Activated T-cell treated with anti-CD3 and anti-CD28 coated beads for 1 hour (primary cell): ENCODE data around the gene WDR72.
"Not testable (repeated sequence)": the region's sequence is repeated elsewhere in the genome, so short reads cannot be mapped to it uniquely, and the experiment has no call there.

ENCODE experiments used
- DNase-seq: peaks from one replicate; pipeline ENCODE4 v3.0.0-alpha.2; 2020; ENCODE audit warnings: low read depth

Gene WDR72

DNA sequence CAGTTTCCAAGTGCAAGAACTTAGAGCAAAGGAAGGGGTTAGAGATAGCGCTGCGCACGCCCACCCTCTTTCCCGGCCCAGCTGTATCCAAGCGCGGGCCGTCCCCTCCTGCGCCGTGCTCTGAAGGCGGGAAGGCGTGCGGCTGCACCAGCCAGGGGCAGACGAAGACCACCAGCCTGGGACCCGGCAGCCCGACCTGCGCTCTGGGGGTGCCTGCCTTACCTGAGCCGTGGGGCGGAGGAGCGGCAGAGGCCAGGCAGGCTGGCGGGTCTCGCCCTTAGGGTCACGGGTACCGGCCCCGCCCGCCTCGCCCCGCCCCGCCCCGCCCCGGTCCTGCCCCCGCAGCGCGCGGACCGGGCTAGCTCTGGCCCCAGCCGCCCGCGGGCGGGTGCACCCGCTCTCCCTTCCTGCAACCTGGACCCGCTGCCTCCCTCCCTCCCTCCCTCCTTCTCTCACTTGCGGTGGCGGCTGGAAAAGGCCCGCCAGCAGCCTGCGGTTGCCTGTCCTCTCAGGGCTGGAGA lies at the start of gene WDR72:
TSS of gene WDR72 (minus strand) at position 253 of the 521 bp plus-strand sequence. CDS start 26,514 bp downstream, outside the sequence.
- no peak for DNase-seq

DNA sequence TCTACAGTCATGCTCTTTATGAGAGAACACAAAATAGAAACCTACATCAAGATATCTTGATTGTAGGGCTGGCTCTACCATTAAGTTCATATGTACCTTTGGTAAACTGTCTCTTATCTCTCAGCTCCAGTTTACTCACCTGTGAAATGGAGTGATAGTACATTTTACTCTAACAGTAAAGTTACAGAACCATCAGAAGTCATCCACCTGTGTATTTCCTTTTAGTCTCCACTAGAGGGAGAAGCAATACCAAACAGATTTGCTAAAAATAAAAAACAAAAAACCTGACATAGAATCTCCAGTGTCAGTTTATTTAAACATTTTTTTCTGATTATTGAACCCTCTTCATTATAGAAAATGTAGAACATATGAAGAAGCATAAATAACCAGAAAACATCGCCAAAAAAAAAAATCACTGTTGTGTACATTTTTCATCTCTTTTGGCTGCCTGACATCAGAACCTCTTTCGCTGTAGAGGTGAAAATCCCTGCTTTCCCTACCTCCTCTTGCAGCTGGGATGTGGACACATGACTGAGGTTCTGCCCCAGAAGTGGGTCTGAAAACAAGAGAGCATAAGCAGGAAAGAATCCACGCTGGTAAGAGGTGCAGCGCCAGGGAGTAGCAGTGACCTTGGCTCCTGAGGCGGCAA lies 48.7 kb upstream of the WDR72 start:
- DNase-seq, result no peak

DNA sequence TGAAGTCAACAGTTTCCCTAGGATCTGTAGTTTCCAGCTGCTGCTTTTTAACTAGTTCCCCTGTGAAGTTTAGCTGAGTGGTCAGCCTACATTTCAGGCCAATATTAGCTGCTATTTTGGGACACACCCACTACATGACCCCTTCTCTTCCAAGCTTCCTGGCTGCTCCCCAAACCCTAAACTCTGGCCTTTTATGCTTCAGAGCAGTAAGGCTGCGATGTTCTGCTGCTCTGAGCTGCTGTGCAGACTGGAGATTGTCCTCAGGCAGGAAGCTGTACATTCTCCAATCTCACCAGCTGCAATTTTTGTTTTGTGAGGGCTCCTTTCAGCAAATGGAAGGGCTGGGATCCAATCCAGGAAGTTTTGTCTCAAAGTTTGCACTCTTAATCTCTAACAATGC lies 48.0 kb upstream of the WDR72 start:
- DNase-seq, result no peak

DNA sequence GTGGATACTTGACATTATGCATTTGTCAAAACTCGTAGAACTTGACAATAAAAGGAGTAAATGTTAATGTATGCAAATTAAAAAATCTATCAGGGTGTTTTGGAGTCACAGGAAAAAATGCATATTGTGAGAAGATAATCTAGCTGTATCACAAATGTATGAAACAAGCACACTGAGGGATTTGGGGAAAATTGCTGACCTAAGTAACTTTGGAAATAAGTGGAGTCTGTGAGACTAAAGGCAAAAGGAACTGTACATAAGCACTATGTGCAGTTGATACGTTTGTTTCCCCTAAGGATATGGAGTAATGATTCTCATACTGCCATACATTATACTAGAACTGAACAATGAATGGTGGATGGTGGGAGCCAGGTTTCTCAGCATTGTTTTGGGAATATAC lies 43.2 kb upstream of the WDR72 start:
- DNase-seq, result no peak

DNA sequence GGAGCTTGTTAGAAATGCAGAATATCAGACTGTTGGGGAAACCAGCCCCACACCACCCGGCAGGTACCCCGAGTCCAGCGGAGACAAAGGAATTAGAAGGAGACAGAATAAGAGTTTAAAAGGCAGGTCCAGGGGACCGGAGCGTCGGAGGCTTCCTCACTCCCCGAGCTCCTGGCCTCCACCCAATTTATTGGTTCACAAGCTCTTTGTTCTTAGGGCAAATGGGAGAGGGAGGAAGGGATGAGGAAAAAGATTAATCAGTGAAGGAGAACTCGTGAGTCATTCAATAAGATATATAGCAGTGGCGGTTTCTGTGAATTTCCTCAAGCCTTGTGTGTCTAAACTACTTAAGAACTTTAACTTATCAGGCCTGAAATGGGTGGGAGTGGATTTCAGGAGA lies 32.1 kb upstream of the WDR72 start:
- no peak for DNase-seq

DNA sequence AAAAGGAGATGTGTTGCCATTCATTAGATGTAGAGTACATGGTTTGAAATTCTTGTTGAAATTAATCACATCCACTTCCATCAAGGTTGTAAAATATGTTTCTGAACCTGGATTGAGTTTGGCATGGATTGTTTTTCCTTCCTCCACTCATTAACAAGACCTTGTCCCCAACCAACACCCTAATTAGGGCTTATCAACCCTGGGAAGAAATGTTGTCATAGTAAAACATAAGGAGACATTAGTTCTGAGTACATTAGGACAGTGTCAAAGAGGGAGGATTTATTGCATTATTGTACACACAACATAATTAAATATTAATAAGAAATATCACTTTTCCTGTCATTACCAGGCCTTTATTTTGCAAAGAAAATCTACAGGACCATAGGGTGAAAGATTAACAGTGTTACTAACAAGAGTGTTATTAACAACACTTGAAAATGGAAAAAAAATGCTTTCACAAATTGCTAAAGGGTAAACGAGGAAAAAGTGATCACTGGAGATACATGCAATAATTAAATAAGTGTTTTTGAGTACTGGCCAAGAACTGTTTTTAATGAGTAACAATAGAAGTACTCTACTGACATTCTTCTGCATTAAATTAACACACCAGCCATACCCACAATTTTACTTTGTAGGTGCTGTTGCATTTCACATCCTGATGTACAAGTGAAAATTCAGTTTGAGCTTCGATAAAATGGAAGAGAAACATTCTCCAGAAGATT lies 30.4 kb upstream of the WDR72 start:
- no peak for DNase-seq

DNA sequence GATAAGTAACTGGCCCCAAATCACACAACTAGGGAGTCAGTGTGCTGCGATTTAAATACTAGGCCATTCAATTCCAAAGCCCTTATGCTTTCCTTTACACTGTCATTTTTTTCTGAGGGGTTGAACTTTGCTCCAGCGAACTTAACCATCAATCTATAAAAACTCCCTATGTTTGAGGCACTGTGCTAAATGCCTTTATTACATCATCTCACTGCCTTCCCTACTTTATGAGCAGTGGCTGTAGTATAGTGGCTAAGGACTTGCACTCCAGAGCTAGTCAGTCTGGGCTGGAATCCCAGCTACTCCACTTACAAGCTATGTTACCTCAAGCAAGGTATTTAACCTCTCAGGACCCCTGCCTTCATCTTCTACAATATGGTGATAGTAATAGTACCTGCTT lies 26.9 kb upstream of the WDR72 start:
- DNase-seq, result no peak

DNA sequence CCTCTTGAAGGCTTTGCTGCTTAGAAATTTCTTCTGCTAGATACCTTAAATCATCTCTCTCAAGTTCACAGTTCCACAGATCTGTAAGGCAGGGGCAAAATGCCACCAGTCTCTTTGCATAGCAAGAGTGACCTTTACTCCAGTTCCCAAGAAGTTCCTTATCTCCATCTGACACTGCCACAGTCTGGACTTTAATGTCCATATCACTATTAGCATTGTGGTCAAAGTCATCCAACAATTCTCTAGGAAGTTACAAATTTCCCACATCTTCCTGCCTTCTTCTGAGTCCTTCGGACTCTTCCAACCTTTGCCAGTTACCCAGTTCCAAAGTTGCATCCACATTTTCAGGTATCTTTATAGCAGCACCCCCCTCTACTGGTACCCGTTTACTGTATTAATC lies 25.8 kb upstream of the WDR72 start:
- not testable (repeated sequence) for DNase-seq

DNA sequence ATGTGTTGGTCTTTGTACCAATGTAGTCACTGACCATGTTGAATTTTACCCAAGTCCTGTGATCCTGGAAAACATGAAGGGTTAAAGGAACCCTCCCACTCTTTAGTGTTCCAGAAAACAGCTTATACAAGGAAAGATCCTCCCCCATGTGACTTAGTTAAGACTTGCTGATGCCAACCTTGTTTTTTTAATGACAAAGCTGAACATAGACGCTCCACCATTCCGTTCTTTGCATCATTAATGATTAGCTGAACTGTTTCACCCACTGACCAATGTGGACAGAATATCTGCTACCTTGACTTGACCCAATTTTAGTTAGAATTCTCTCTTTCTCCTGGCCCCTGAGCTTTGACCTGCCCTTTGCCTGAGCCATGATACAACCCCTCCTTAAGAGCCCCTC lies 3.5 kb upstream of the WDR72 start:
- DNase-seq, result no peak

DNA sequence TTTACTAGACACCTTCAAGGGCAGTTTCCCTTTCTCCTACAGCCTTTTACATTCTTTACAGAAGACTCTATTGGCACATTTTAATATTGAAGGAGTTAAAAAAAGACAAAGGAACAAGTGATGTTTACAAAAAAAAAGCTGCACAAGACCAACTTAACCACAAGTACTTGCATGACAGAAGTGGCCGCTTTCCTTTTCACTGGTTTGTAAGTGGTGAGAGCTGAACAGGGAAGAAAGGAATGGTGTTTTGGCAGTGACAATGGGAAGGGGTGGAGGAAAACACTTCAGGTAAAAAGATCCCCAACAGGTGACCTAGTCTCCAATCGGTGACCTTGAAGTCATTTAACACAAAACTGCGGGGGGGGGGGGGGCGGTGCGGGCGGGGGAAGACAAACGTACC lies 1.1 kb downstream of the WDR72 start:
- no peak for DNase-seq

DNA sequence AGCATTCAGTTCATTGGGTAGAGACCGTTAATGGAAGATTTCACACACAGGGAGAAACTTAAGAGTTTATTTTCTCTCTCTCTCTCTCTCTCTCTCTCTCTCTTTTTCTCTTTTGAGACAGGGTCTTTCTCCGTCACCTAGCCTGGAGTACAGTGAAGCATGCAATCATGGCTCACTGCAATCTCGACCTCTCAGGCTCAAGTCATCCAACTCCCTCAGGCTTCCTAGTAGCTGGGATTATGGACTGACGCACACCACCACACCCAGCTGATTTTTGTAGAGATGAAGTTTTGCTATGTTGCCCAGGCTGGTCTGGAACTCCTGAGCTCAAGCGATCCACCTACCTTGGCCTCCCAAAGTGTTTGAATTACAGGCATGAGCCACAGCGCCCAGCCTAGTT lies 1.6 kb downstream of the WDR72 start:
- DNase-seq, result no peak

DNA sequence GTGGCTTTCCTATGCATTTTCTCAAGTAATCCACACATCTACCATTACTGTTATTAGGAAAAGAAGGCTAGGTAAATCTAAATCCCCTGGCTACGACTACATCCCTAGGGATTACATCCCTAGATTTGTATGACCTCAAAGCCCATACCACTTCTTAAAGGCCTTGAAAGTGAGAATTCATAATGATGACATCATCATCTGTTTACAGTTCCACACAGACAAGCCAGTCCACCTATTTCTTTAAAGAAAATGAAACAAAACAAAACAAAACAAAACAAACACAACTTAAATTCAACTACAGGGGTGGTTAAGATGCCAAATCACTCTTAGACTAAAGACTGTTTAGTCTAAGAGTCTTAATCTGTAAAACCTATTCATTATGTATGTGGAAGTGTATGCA lies 5.7 kb downstream of the WDR72 start:
- DNase-seq, result no peak

DNA sequence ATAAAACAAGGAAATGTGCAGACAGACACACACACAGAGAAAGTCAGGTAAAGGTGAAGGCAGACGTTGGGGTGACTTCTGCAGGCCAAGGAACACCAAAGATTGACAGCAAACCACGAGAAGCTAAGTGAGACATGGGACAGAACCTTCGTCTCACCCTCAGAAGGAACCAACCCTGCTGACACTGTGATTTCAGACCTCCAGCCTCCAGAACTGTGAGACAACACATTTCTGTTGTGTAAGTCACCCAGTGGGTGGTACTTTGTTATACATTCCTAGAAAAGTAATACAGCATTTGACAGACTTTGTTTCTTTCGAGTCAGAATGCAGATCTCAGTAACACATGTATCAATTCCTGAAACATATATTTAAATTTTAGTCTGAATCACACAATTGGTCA lies 7.1 kb downstream of the WDR72 start:
- DNase-seq, result no peak

DNA sequence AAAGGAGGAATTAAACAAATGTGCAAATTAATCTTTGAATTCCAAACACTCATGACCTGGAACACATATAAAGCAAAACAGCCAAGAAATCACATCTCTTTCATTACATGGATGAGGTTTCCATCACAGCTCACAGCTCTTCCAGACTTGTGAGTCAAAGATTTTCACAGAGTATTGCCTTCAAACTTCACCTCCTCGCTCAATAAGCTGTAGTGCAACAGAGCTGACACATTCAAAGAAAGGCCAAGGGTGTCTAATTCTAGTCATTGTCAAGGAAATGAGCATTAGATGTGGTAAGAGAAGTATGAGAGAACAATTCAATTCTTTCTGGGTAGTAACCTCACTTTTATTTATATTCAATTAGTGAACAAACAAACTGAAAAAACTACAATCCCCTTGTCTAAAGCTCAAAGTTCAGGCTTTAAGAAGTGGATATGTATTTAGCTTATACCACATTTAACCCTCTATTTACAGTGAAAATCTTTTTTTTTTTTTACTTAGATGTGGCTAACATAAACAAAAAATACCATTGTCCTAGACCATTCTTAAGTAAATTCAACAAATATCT lies 11.9 kb downstream of the WDR72 start:
- no peak for DNase-seq

DNA sequence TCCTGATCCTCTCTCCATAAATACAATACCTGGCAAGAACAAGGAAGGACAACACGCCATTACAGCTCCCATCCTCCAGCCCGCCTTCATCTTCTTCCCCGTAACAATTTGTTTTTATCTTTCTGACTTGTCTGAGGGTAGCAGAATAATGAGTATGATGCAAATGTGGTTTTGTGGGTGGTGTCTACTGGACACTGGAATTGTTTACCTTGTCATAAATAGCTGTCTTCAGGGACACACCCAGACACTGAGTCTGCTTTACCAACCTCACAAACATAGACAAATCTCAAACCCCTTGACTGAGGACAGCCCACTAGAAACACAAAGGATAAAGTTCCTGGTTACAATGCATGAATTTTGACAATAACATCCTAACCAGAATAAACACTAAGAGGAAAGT lies 13.4 kb downstream of the WDR72 start:
- DNase-seq, result no peak

DNA sequence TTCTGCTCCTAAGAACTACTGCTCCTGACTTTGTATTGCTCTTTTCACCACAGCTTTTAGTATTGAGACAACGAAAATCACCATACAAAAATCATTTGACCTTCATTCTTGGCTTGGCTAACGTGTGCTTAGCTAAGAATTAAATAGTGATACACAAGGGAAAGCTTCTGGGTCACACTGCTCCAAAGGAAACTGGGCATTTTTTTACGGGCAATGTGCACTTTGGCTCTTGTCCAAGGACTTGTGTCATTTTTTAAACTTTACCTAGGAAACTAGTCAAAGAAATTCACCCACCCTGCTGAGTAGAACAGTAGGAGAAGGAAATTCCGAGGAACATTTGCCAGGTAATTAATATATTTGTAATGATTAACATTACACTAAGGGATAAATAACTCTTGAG lies 19.8 kb downstream of the WDR72 start:
- DNase-seq, result no peak

DNA sequence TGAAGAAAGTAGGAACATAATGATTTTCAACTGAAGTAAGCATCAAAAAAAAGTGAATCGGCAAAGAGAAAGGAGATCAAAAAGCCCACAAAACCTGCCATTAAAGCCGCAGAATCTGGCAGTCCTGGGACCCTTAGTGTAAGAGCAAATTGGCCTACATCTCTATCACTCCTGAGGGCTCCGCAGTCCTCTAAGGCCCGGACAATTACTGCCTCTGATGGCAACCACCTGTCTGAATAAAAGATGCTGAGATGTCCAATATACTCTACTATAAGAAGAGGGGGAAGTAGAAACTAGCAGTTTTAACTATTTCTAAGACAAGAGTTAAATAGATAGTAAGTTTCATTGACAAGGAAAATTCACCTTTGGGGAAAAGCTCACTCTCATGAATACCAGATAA lies 20.3 kb downstream of the WDR72 start:
- DNase-seq, result no peak

DNA sequence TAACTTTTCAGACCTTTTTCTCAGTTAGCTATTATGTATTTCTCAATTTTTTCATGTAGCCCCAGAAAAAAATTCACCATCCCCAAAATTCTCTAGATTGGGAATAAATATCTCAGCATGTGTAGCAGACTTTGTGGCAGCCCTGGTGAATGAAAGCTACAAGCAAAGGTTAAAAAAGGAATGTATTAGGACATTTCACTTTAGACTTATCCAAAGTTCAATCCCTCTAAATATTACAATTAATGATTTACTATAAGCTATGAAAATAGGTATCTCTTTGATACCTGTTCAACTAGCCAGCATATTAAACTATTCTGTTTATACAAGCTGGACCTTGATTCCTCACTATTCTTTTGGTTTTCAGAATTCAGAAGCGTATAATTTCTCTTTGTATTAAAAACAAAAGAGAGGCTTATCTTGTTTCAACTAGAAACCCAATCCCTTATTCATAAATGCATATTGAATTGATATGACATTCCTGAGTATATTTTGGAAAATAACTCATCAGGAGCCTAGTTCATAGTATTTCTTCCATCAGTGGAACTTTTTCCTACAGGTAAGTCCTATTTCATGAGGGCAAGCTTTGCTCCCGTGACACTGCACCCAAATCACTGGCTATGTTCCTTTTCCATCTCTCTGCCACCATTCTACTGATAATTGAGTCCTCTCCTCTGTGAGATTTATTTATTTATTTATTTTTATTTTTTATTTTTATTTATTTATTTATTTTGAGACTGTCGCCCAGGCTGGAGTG lies 38.0 kb downstream of the WDR72 start:
- DNase-seq, result no peak

DNA sequence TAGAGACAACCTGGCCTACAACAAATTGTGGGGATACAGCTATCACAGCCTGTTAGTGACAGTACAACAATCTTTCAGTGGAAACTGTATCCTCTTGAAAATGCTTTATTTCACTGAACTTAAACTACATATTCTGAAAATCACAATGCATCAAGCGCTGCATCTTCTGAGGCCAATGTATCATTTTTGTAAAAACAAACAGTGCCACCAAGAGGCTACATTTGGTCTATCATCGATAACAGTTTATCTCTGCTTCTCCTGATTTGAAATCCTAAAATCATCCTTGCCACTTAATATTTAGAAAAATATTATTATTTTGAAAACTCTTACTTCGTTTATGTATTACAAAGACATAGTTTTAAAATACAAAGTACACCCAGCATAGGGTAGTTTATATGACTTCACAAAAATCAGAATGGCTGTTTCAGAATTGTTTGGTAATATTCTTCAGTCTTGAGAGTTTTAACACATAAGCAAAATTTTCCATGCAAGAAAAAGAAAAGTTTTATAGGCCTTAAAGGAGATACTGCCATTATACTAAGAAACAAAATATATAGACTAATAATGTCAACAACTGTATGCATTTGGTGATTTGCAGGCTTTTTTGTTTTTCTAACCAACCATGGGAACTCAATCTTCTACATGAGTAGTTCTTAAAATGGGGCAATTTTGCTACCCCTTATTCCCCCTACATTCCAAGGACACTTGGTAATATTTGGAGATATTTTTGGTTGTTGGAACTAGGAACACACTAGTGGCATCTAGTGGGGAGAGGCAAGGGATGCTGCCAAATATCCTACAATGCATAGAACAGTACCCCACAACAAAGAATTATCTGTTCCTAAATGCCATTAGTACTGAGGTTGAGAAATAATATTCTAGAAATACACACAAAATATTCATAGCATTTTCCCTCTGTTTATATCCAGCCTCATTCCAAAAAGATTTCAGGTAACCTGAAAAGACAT lies 42.3 kb downstream of the WDR72 start:
- DNase-seq, result no peak

DNA sequence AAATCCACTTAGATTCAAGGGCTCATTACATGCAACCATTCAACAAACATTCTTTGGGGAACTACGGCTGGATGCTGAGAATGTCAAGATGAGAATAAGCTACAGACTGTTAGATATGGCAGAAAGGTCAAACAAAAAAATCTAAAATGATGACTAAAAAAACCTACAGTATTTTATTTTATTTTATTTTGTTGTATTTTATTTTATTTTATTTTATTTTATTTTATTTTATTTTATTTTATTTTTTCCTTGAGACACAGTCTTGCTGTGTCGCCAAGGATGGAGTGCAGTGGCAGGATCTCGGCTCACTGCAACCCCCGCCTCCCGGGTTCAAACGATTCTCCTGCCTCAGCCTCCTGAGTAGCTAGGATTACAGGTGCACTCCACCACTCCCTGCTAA lies 46.2 kb downstream of the WDR72 start:
- no peak for DNase-seq

DNA sequence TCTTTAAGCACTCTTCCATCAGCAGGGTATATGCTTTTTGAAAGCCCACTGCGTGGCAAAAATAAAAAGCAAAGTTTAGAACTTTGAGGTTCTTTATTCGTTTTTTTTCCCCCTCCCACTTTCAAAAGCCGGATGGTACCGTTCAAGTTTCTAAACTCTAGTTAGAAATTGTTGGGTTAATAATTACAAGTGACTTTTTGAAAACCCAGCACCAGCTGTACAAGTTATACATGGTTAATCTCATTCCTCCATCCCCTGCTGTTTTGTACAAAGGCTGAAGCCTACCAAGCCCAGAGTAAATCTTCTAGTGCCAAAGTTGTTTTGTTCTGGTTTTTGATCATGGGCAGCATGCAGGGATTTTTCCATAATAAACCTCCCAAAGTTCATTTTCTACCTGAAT lies 48.6 kb downstream of the WDR72 start:
- DNase-seq, result no peak

DNA sequence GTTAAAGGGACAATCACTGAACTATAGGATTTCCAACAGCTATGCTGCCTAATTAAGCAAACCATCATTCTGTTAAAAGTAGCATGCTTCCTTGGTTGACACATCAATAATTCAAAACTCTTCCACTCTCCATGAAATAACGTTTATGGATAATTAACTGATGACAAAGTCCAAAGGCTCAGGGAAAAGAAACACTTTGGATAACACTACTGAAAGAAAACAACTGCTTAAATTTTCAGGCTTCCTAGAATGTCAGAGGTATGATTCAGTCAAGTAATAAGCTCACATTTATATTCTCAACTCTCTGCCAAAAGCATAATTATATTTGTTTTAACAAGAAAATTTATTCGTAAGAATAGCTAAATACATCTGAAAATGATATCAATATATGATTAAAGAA lies 49.6 kb downstream of the WDR72 start:
- DNase-seq, result no peak
